H1 (cell line): Measurements from ENCODE around the gene P2RX2. TPM values are rescaled to one million over a fixed set of nuclear protein-coding genes. Genes with fewer than 3 reads are reported as not detected.
A peak's percentile ranks its signal among the peaks of the same experiment; 100 is the strongest.

Source experiments
- CTCF ChIA-PET: fragments of 300-600 bp; sonication (Branson Sonifier 250); formaldehyde crosslinking; loops from one replicate; lab custom pipeline; 2021; ENCODE audit not compliant: partially characterized antibody; lab: Charles Lee
- POLR2A ChIA-PET: fragments of 300-600 bp; sonication (Branson Sonifier 250); formaldehyde crosslinking; loops from one replicate; lab custom pipeline; 2021; ENCODE audit warnings: inconsistent platforms; ENCODE audit not compliant: partially characterized antibody; lab: Charles Lee
- DNase-seq, 2 experiments: peaks; one replicate each; pipeline versions ENCODE4 v3.0.0 to v3.0.0-alpha.2; 2010 to 2022; ENCODE audit warnings: low spot score in 2 of 2, low read depth in 1 of 2, mixed read lengths in 1 of 2
- FAIRE-seq: peaks from 2 replicates; lab custom pipeline; 2011; peaks lifted over from hg19 to GRCh38; lab: Jason Lieb, UNC
- H2AFZ ChIP-seq: 2 replicates; pipeline ENCODE4 v1.8.1; 2012; ENCODE audit warnings: low read length, inconsistent platforms
- H2AK5ac ChIP-seq: 2 replicates; pipeline ENCODE4 v1.6.1; 2013; ENCODE audit warnings: low read depth, low read length
- H2BK120ac ChIP-seq: replicated peaks from 2 replicates; pipeline ENCODE3; 2013; ENCODE audit warnings: low read depth, low read length, inconsistent platforms
- H2BK12ac ChIP-seq: 2 replicates; pipeline ENCODE4 v1.6.1; 2013; ENCODE audit warnings: low read depth, low read length
- H2BK15ac ChIP-seq: 2 replicates; pipeline ENCODE4 v1.6.1; 2013; ENCODE audit warnings: low read length
- H2BK20ac ChIP-seq: 2 replicates; pipeline ENCODE4 v1.6.1; 2013; ENCODE audit warnings: low read length
- H2BK5ac ChIP-seq: 2 replicates; pipeline ENCODE4 v1.6.1; 2013; ENCODE audit warnings: low read depth, low read length
- H3K14ac ChIP-seq: 2 replicates; pipeline ENCODE4 v1.6.1; 2013; ENCODE audit warnings: inconsistent platforms; ENCODE audit not compliant: insufficient read length
- H3K18ac ChIP-seq: 2 replicates; pipeline ENCODE4 v1.6.1; 2013; ENCODE audit warnings: low read length; ENCODE audit errors: extremely low read depth
- H3K23ac ChIP-seq: 2 replicates; pipeline ENCODE4 v1.6.1; 2013; ENCODE audit warnings: inconsistent platforms; ENCODE audit not compliant: insufficient read length
- H3K23me2 ChIP-seq: 2 replicates; pipeline ENCODE4 v1.6.1; 2013; ENCODE audit warnings: low read depth, low read length
- H3K27ac ChIP-seq: 2 replicates; pipeline ENCODE4 v1.6.1; 2011; ENCODE audit warnings: low read depth, low read length, inconsistent platforms
- H3K27me3 ChIP-seq, 4 experiments: replicated peaks in 1 of 4; 1 replicate in 1 of 4; 2 replicates in 3 of 4; pipeline versions ENCODE4 v1.6.1 to v1.8.1; 2011 to 2013; ENCODE audit warnings: low read length in 3 of 4, mild to moderate bottlenecking in 3 of 4, inconsistent platforms in 2 of 4, mixed read lengths in 2 of 4, moderate library complexity in 1 of 4; ENCODE audit not compliant: control insufficient read depth in 3 of 4, insufficient read depth in 3 of 4; ENCODE audit errors: extremely low read depth in 1 of 4
- H3K36me3 ChIP-seq, 4 experiments: 2 replicates each; pipeline versions ENCODE4 v1.6.1 to v1.8.1; 2011 to 2013; ENCODE audit warnings: mild to moderate bottlenecking in 4 of 4, low read length in 3 of 4, moderate library complexity in 2 of 4, control low read depth in 1 of 4, inconsistent platforms in 1 of 4; ENCODE audit not compliant: insufficient read depth in 4 of 4, control insufficient read depth in 2 of 4
- H3K4ac ChIP-seq: replicated peaks from 2 replicates; pipeline ENCODE3; 2013; ENCODE audit warnings: low read length, low read depth, mixed read lengths, inconsistent platforms; ENCODE audit not compliant: insufficient read length
- H3K4me1 ChIP-seq, 4 experiments: replicated peaks in 1 of 4; 1 replicate in 1 of 4; 2 replicates in 3 of 4; pipeline versions ENCODE4 v1.6.1 to v1.8.1; 2011 to 2013; ENCODE audit warnings: low read length in 3 of 4, inconsistent platforms in 2 of 4, mixed read lengths in 1 of 4; ENCODE audit not compliant: insufficient read depth in 4 of 4, control insufficient read depth in 3 of 4
- H3K4me2 ChIP-seq, 2 experiments: 2 replicates each; pipeline versions ENCODE4 v1.6.1 to v1.8.1; 2011 to 2013; ENCODE audit warnings: low read depth in 2 of 2, low read length in 2 of 2, control low read depth in 1 of 2, inconsistent platforms in 1 of 2, mild to moderate bottlenecking in 1 of 2; ENCODE audit not compliant: insufficient read depth in 1 of 2
- H3K4me3 ChIP-seq, 4 experiments: fragments of 200-600, 300-600 bp in 1 of 4; sonication (generic), shearing (Covaris generic), sonication (Bioruptor Twin) in 1 of 4; 2 replicates each; pipeline versions ENCODE4 v1.5.1 to v1.8.1; 2011 to 2016; ENCODE audit warnings: low read length in 4 of 4, low read depth in 3 of 4, control low read depth in 2 of 4, inconsistent platforms in 2 of 4, mild to moderate bottlenecking in 2 of 4, mixed read lengths in 1 of 4, moderate library complexity in 1 of 4; ENCODE audit not compliant: insufficient read depth in 2 of 4; ENCODE audit errors: extremely low read depth in 1 of 4
- H3K56ac ChIP-seq: replicated peaks from 2 replicates; pipeline ENCODE3; 2013; ENCODE audit warnings: low read depth, mild to moderate bottlenecking, mixed read lengths, low read length, inconsistent platforms; ENCODE audit not compliant: insufficient read length
- H3K79me1 ChIP-seq: 2 replicates; pipeline ENCODE4 v1.6.1; 2013; ENCODE audit warnings: low read depth, low read length, control low read depth
- H3K79me2 ChIP-seq, 2 experiments: 2 replicates each; pipeline versions ENCODE4 v1.6.1 to v1.8.1; 2012 to 2013; ENCODE audit warnings: low read length in 2 of 2, mild to moderate bottlenecking in 2 of 2, inconsistent platforms in 1 of 2; ENCODE audit not compliant: insufficient read depth in 2 of 2, control insufficient read depth in 1 of 2
- H3K9ac ChIP-seq, 4 experiments: replicated peaks in 1 of 4; 1 replicate in 1 of 4; 2 replicates in 3 of 4; pipeline versions ENCODE4 v1.6.1 to v1.8.1; 2011 to 2013; ENCODE audit warnings: low read depth in 3 of 4, low read length in 3 of 4, control low read depth in 2 of 4, mild to moderate bottlenecking in 2 of 4, moderate library complexity in 2 of 4, inconsistent platforms in 1 of 4; ENCODE audit errors: extremely low read depth in 1 of 4
- H3K9me3 ChIP-seq, 2 experiments: 2 replicates each; pipeline versions ENCODE4 v1.6.1 to v1.8.1; 2012 to 2013; ENCODE audit warnings: mild to moderate bottlenecking in 2 of 2, moderate library complexity in 2 of 2, control low read depth in 1 of 2, inconsistent platforms in 1 of 2, low read depth in 1 of 2, low read length in 1 of 2, mixed read lengths in 1 of 2; ENCODE audit not compliant: insufficient read depth in 2 of 2
- H4K20me1 ChIP-seq, 2 experiments: replicated peaks in 1 of 2; 2 replicates each; pipeline versions ENCODE3 to v1.8.1; 2011 to 2013; ENCODE audit warnings: inconsistent platforms in 2 of 2, low read length in 2 of 2, mild to moderate bottlenecking in 1 of 2; ENCODE audit not compliant: insufficient read depth in 2 of 2, control insufficient read depth in 1 of 2
- H4K5ac ChIP-seq: 2 replicates; pipeline ENCODE4 v1.6.1; 2013; ENCODE audit warnings: low read length, low read depth, mixed read lengths, inconsistent platforms; ENCODE audit not compliant: insufficient read length
- H4K8ac ChIP-seq: 2 replicates; pipeline ENCODE4 v1.8.0; 2013; ENCODE audit warnings: mild to moderate bottlenecking, moderate library complexity, low read length, inconsistent platforms; ENCODE audit not compliant: insufficient read depth; ENCODE audit errors: extremely low read depth
- H4K91ac ChIP-seq: replicated peaks from 2 replicates; pipeline ENCODE3; 2013; ENCODE audit warnings: low read length, mixed read lengths, inconsistent platforms; ENCODE audit not compliant: insufficient read length
- CREB1 ChIP-seq: IDR thresholded peaks from 2 replicates; pipeline ENCODE4 v1.6.1; 2012; ENCODE audit warnings: inconsistent platforms
- EGR1 ChIP-seq: IDR thresholded peaks from 2 replicates; pipeline ENCODE4 v1.6.1; 2011; ENCODE audit warnings: low read depth, low read length, borderline replicate concordance
- KDM4A ChIP-seq: IDR thresholded peaks from one replicate; pipeline ENCODE4 v1.7.1; 2012; ENCODE audit warnings: low read depth, mild to moderate bottlenecking, moderate library complexity, low read length, inconsistent platforms; ENCODE audit not compliant: severe bottlenecking
- NANOG ChIP-seq: IDR thresholded peaks from 2 replicates; pipeline ENCODE4 v1.6.1; 2011; ENCODE audit warnings: low read length, low read depth, mild to moderate bottlenecking, inconsistent platforms; ENCODE audit not compliant: insufficient read depth, poor library complexity, severe bottlenecking
- POU5F1 ChIP-seq: IDR thresholded peaks from 2 replicates; pipeline ENCODE4 v1.6.1; 2011; ENCODE audit warnings: low read depth, mild to moderate bottlenecking, low read length, moderate library complexity
- RAD21 ChIP-seq, 2 experiments: IDR thresholded peaks in 1 of 2; conservative IDR thresholded peaks in 1 of 2; 2 replicates each; pipeline ENCODE4 v1.6.1; 2011; ENCODE audit warnings: low read depth in 2 of 2, low read length in 2 of 2, improper control_type of control experiment in 1 of 2, inconsistent platforms in 1 of 2, mild to moderate bottlenecking in 1 of 2, moderate library complexity in 1 of 2
- RBBP5 ChIP-seq: IDR thresholded peaks from 2 replicates; pipeline ENCODE4 v1.7.1; 2012; ENCODE audit warnings: low read depth, mild to moderate bottlenecking, inconsistent platforms, low read length, moderate library complexity, borderline replicate concordance
- TAF1 ChIP-seq: IDR thresholded peaks from 2 replicates; pipeline ENCODE4 v1.6.1; 2011; ENCODE audit warnings: mild to moderate bottlenecking, low read depth, low read length
- TBP ChIP-seq: IDR thresholded peaks from 2 replicates; pipeline ENCODE4 v1.6.1; 2011; ENCODE audit warnings: low read depth, low read length, improper control_type of control experiment
- WGBS, 2 experiments: shearing (Covaris generic) in 1 of 2; methylation state at CpG; one replicate each; pipeline versions ENCODE4 v1.1.6 to v1.1.7; 2013 to 2015; ENCODE audit warnings: low lambda C conversion rate in 2 of 2, mixed read lengths in 2 of 2, inconsistent platforms in 1 of 2, low coverage in 1 of 2, missing lambda C conversion rate in 1 of 2; ENCODE audit not compliant: insufficient replicate concordance in 2 of 2, insufficient coverage in 1 of 2, insufficient read length in 1 of 2; ENCODE audit errors: extremely low coverage in 1 of 2, missing lambda C conversion rate in 1 of 2; 5-methylcytosine and 5-hydroxymethylcytosine counted together
- polyA plus RNA-seq, 7 experiments: library from polyadenylated mRNA; depleted of rRNA in 3 of 7; stranded (reverse) in 5 of 7; unstranded in 2 of 7; fragments of >200 nt in 5 of 7; fragments of 200-250 nt in 2 of 7; gene quantifications; 1 replicate in 5 of 7; 2 replicates in 1 of 7; 4 replicates in 1 of 7; pipeline versions ENCODE4 v1.2.1 to v1.2.3, GENCODE V29; 2011 to 2013; ENCODE audit warnings: missing spikeins in 2 of 7, mixed read lengths in 2 of 7
- total RNA-seq: library from RNA; stranded (reverse); fragmentation: NEBNext Ultra II Directional; extraction: Animal tissue kit (Norgen Biotek cat#: 25700); gene quantifications from 2 replicates; pipeline ENCODE4 v1.2.1, GENCODE V29; 2021

The P2RX2 gene
- total and polyA plus RNA-seq, 2 of the 8 experiments (the other 6 are each of a cell fraction or from before 2014, with no cell fraction given): 0.84 to 2.2 TPM

DNA sequence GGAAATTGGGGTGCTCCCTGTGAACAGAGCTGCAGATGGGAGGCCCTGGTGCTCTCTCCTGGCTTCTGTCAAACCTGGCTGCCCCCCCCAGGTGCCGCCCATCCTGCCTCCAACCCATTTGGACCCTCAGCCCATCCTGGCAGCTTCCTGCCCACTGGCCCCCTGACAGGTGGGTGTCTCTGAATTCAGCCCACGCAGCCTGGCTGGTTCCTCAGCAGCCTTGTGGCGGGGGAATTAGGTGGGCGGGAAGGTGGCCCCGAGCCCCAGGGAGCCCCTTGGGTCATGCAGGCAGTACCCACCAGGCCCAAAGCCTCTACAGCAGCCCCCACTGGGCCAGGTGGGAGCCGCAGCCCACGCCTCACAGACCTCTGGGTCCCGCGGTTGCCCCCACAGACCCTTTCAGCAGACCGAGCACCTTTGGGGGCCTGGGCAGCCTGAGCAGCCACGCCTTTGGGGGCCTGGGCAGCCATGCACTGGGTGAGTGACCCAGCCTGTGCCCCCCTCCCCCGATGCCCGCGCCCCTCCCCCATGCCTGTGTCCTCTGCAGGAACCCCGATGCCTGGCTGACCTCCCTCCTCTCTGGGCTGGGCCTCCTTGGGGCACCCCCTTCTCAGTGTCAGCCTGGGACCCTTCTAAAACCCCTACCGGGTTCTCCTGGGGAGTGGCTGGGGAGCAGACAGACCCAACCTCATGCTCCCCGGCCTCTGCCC lies 37.1 kb upstream of the P2RX2 start:
- no peak for FAIRE-seq
- Histone ChIP-seq H3K79me2 (no peaks in the 10 kb centered on the region), H3K79me1 (peaks cover 2% of the 10 kb centered on the region; the same call in 1 of the 2 replicates), H3K23me2 (peaks cover 18% of the 10 kb centered on the region; the same call in 1 of the 2 replicates), H2BK12ac (no peak overlapping the region), H3K4me1 (peaks cover 0 to 6% (median 5%) of the 10 kb centered on the region in 4 experiments; a peak in 2 of 7 replicates), H2BK5ac (no peak overlapping the region), H3K4me3 (peak overlapping the region in 2 of 4 experiments; percentile 10 to 59; a peak in 3 of 8 replicates), H3K23ac (no peak overlapping the region), H2AFZ (no peak overlapping the region), H3K9me3 (no peaks in the 10 kb centered on the region), H3K9ac (no peak overlapping the region), H3K27ac (no peak overlapping the region), H2BK20ac (no peak overlapping the region), H3K14ac (no peak overlapping the region), H2BK120ac (no peak overlapping the region), H4K20me1 (peaks cover 15 to 23% of the 10 kb centered on the region in 2 experiments), H4K5ac (no peak overlapping the region), H3K27me3 (peaks cover 17 to 43% (median 33%) of the 10 kb centered on the region in 4 experiments), H3K36me3 (peaks cover 2 to 14% (median 8%) of the 10 kb centered on the region in 4 experiments; a peak in 7 of 8 replicates), H4K8ac (no peak overlapping the region), H3K4ac (no peak overlapping the region), H3K56ac (no peak overlapping the region), H2AK5ac (0 out of 2 replicates have a peak overlapping the region, but pooled peaks have one; percentile 39), H3K4me2 (peak overlapping the region; percentile 63 to 67), H2BK15ac (no peak overlapping the region), H4K91ac (no peak overlapping the region), H3K18ac (no peak overlapping the region)
- DNase-seq: no peak
- ChIA-PET CTCF (interaction anchor here (0.8 to 1.5 kb wide), 5 partner anchors 18 to 166 kb away, joined by 3 to 4 read pairs (median 3); no protein-coding TSS in a partner anchor), POLR2A (interaction anchor here (1.1 to 6.6 kb wide), 9 partner anchors 11 to 151 kb away, joined by 3 to 60 read pairs (median 13); partner anchors contain the start of genes LRCOL1 and P2RX2)
- 64% methylated on average over 6 of the region's 17 CpGs; no CpG with 5 or more reads in 1 of the 2 experiments for WGBS, 2 experiments
- TF ChIP-seq EGR1 (no peak), TBP (no peak), RAD21 (IDR thresholded peaks at IDR 0.05 in 1 of 2, conservative IDR thresholded peaks at IDR 0.05 in 1 of 2; ENCODE audit: low read depth in 2 of 2, low read length in 2 of 2) (no peak), CREB1 (no peak), NANOG (no peak), TAF1 (no peak), RBBP5 (no peak), POU5F1 (no peak), KDM4A (no peak)
